Fibroblast of villous mesenchyme (primary cell): ENCODE data around the gene ADCY10. TPM values are rescaled to one million over a fixed set of nuclear protein-coding genes. Genes with fewer than 3 reads are reported as not detected.
A peak's percentile ranks its signal among the peaks of the same experiment; 100 is the strongest.
"Not testable (repeated sequence)": the region's sequence is repeated elsewhere in the genome, so short reads cannot be mapped to it uniquely, and the experiment has no call there.

Source experiments
- DNase-seq: peaks from one replicate; pipeline ENCODE4 v3.0.0-alpha.2; 2010; ENCODE audit warnings: low read depth
- H3K4me3 ChIP-seq: 2 replicates; pipeline ENCODE4 v1.5.1; 2011; ENCODE audit warnings: low read depth, mild to moderate bottlenecking, low read length
- CTCF ChIP-seq: IDR thresholded peaks from 2 replicates; pipeline ENCODE4 v1.5.1; 2012; ENCODE audit warnings: low read depth, mild to moderate bottlenecking, low read length; ENCODE audit not compliant: insufficient read depth
- total RNA-seq: library from RNA; depleted of rRNA; stranded (reverse); fragments of >200 nt; gene quantifications from 2 replicates; pipeline ENCODE4 v1.2.3, GENCODE V29; 2012

The ADCY10 gene
- total RNA-seq, 1 donor: under 0.01 TPM

DNA sequence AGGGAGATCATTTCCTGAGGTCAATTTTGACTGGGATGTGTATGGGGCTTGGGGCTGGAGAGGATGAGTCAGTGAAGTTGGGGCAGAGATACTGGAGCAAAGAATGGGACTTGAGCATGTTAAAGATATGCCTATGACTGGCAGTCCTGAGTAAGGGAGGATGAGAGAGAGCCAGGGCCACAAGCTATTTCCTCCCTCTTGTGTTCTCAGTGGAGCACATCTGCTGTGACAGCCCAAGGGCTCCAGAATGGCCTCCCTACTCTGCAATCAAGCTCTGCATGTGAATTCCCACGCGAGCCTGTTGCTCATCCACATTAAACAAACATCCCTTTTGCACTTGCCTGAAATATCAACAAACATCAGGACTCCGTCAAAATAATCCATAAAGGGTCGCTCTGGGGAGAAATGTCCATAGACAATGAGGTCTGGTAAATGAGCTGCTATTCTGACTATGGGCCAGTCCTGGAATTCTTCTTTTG is 9.2 kb downstream of the ADCY10 start:
- peak; percentile 86 for DNase-seq
- TF ChIP-seq CTCF: no peak
- no peak overlapping the region for H3K4me3 ChIP-seq

DNA sequence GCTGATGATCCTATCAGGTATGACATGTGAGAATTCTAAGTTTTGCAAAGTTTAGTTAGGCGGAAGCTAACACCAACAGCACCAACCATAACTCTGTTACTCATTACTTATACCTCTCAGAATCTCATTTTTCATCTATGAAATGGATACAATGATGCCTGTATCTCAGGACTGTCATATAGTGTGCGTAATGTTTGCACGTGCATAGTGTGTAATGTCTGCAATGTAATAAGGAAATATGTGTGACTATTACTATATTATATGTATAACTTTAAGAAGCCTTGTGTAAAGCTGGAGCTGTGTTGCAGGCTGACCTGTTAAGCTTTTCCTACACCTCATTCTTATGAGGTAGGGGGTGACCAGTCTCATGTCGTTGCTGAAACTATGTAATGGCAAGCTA is 13.0 kb downstream of the ADCY10 start:
- no peak overlapping the region for H3K4me3 ChIP-seq
- DNase-seq: no peak
- TF ChIP-seq CTCF: no peak

GRCh38 chr1:167899253-167899681 is 14.7 kb downstream of the ADCY10 start:
- no peak for TF ChIP-seq CTCF
- DNase-seq: no peak
- no peak overlapping the region for H3K4me3 ChIP-seq

GRCh38 chr1:167898578-167899222 is 15.2 kb downstream of the ADCY10 start:
- no peak for TF ChIP-seq CTCF
- no peak overlapping the region for H3K4me3 ChIP-seq
- DNase-seq: no peak

DNA sequence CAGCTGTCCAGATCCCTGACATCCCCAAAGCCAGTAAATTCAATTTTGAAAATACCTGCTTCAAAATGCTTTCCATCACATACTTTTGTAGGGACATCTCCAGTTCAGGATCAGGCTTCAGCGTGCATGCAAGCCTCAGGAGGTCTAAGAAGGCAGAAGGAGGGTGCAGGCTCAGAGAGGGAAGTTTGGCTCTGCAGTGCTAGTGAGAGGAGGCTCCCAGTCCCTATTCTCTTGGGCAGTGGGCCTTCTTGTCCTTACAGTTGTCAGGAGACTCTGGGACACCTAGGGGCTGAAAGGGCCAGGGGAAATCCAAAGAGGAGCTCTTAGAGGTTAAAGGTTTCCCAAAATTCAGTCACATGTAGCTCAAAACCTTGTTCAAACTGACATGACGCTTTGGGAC is 20.1 kb downstream of the ADCY10 start:
- no peak for DNase-seq
- H3K4me3 ChIP-seq: no peak overlapping the region
- no peak for TF ChIP-seq CTCF

- TF ChIP-seq CTCF: no peak
- no peak for DNase-seq
- no peak overlapping the region for H3K4me3 ChIP-seq
Observed at GRCh38 chr1:167890400-167890799, 23.5 kb downstream of the ADCY10 start.

- H3K4me3 ChIP-seq, DNase-seq: not testable (repeated sequence)
Observed at GRCh38 chr1:167887187-167887586, 26.7 kb downstream of the ADCY10 start.
